ENCODE measurements around the gene LRIT2. TPM values are rescaled to one million over a fixed set of nuclear protein-coding genes. Genes with fewer than 3 reads are reported as not detected.

The LRIT2 gene
- total RNA-seq, 1 experiment from 2014 or later: not detected

DNA sequence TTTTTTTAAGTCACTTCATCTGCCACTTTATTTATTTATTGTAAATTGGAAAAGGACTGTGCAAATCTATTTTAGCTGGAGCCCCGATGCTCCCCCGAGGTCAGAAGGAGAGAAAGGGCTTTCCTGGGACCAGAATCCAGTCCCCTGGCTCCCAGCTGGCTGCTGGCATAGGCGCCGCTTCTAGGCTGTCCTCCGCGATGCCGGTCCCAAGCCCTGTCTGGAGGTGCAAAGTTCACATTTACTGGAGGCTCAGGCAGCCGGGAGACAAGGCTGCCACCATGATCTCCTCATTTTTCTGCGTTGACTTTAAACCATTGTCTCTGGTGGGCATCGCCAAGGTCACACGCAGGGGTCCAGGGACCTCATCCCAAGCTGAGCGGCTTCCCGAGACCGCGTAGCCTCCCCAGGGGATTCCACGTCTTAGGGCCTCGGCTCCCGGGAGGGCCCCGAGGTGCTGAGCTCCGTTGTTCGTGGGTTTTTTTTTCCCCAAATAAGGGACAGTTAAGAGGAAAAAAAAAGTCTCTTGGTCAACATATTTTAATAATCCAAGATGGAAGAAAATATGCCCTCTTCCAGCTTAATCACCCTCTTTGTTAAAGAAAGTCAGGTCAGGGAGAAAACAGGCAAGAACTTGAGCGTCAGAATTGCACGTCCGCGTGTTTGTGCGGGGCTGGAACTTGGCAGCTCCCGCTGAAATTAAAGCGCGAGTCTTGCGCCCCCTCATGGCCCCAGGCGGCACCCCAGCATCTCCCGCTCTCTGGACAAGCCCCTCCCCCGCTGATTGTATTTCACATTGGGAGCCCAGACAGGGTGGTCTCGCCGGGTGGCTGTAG, 31.4 kb upstream of the LRIT2 start:
- no peaks in the 10 kb centered on the region for H3K27me3 ChIP-seq (replicated peaks)
- no peaks in the 10 kb centered on the region for H3K36me3 ChIP-seq
- H3K4me1 ChIP-seq (replicated peaks): no peaks in the 10 kb centered on the region
- H3K9me3 ChIP-seq (replicated peaks): no peaks in the 10 kb centered on the region
- no peak for DNase-seq (ENCODE audit: low read depth in 1 of 2, low spot score in 2 of 2)
- H3K4me3 ChIP-seq: no peak overlapping the region
- H3K27ac ChIP-seq: no peak overlapping the region

GRCh38 chr10:84254552-84255478, 29.5 kb upstream of the LRIT2 start:
- Histone ChIP-seq H3K4me3 (no peak overlapping the region), H3K9me3 (replicated peaks) (no peaks in the 10 kb centered on the region), H3K4me1 (replicated peaks) (no peaks in the 10 kb centered on the region), H3K27me3 (replicated peaks) (no peaks in the 10 kb centered on the region), H3K27ac (no peak overlapping the region), H3K36me3 (no peaks in the 10 kb centered on the region)
- DNase-seq (ENCODE audit: low read depth in 1 of 2, low spot score in 2 of 2): no peak

DNA sequence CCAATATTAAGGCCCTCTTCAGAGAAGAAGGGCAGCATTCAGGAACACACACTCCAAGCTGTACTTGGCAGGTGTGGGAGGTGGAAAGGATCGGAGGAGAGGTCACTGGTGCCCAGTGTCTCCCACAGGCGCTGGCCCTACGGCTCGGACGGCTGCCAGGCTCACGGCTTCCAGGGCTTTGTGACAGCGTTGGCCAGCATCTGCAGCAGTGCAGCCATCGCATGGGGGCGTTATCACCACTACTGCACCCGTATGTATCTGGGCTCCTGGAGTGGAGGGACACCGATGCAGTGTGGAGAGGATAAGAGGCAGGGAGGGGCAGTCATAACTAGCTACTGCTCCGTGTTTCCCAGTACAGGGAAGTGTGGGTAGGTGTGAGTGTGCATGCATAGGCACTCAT, 23.4 kb upstream of the LRIT2 start:
- Histone ChIP-seq H3K4me1 (replicated peaks) (no peaks in the 10 kb centered on the region), H3K9me3 (replicated peaks) (no peaks in the 10 kb centered on the region), H3K4me3 (no peak overlapping the region), H3K27me3 (replicated peaks) (peaks cover 18% of the 10 kb centered on the region; the same call in 1 of the 2 replicates), H3K27ac (no peak overlapping the region), H3K36me3 (no peaks in the 10 kb centered on the region)
- no peak for DNase-seq (ENCODE audit: low read depth in 1 of 2, low spot score in 2 of 2)

GRCh38 chr10:84247496-84247895, 22.2 kb upstream of the LRIT2 start:
- no peaks in the 10 kb centered on the region for H3K9me3 ChIP-seq (replicated peaks)
- no peak overlapping the region for H3K4me3 ChIP-seq
- no peak overlapping the region for H3K27ac ChIP-seq
- no peaks in the 10 kb centered on the region for H3K36me3 ChIP-seq
- no peak for DNase-seq (ENCODE audit: low read depth in 1 of 2, low spot score in 2 of 2)
- H3K27me3 ChIP-seq (replicated peaks): peaks cover 18% of the 10 kb centered on the region; the same call in 1 of the 2 replicates
- no peaks in the 10 kb centered on the region for H3K4me1 ChIP-seq (replicated peaks)

GRCh38 chr10:84244651-84245270, 19.4 kb upstream of the LRIT2 start, which contains the start of gene RGR:
TSS of gene RGR (plus strand) at chr10:84245053. CDS start at chr10:84245091, 38 bp downstream.
- Histone ChIP-seq H3K4me1 (replicated peaks) (no peaks in the 10 kb centered on the region), H3K27ac (no peak within 1 kb of the TSS), H3K36me3 (no peaks in the 10 kb centered on the region), H3K9me3 (replicated peaks) (no peaks in the 10 kb centered on the region), H3K4me3 (no peak within 1 kb of the TSS), H3K27me3 (replicated peaks) (peaks cover 18% of the 10 kb centered on the region; the same call in 1 of the 2 replicates)
- DNase-seq (ENCODE audit: low read depth in 1 of 2, low spot score in 2 of 2): no peak

DNA sequence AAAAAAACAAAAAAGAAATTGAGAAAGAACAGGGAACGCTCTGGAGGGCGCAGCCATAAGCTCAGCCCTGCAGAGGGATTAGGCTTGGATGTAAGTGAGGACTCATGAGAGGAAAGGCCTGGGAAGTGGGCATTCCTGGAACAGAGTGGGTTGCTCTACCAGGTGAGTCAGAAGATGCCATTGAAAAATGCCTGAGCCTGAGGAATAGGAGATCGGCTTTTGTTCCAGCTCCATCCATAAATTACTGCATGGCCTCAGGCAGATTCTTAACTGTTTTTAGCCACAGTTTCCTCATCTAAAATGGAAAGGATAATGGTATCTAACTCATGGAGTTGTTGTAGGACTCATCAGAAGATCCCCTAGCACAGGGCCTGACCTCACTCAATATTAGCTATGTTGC, 18.4 kb upstream of the LRIT2 start:
- no peak overlapping the region for H3K4me3 ChIP-seq
- no peaks in the 10 kb centered on the region for H3K9me3 ChIP-seq (replicated peaks)
- no peaks in the 10 kb centered on the region for H3K4me1 ChIP-seq (replicated peaks)
- peaks cover 18% of the 10 kb centered on the region; the same call in 1 of the 2 replicates for H3K27me3 ChIP-seq (replicated peaks)
- no peak overlapping the region for H3K27ac ChIP-seq
- no peak for DNase-seq (ENCODE audit: low read depth in 1 of 2, low spot score in 2 of 2)
- no peaks in the 10 kb centered on the region for H3K36me3 ChIP-seq

- no peaks in the 10 kb centered on the region for H3K9me3 ChIP-seq (replicated peaks)
- H3K27me3 ChIP-seq (replicated peaks): peaks cover 9% of the 10 kb centered on the region
- H3K36me3 ChIP-seq: no peaks in the 10 kb centered on the region
- no peaks in the 10 kb centered on the region for H3K4me1 ChIP-seq (replicated peaks)
- no peak for DNase-seq (ENCODE audit: low read depth in 1 of 2, low spot score in 2 of 2)
- no peak within 1 kb of the TSS for H3K4me3 ChIP-seq
- H3K27ac ChIP-seq: no peak within 1 kb of the TSS
These were observed 15.9 kb upstream of the LRIT2 start, which contains the start of gene LRIT1 for GRCh38 chr10:84241185-84241790. TSS of gene LRIT1 (minus strand) at chr10:84241546. CDS start at chr10:84241439, 107 bp downstream.

- Histone ChIP-seq H3K4me3 (no peak overlapping the region), H3K9me3 (replicated peaks) (no peaks in the 10 kb centered on the region), H3K27ac (no peak overlapping the region), H3K36me3 (no peaks in the 10 kb centered on the region), H3K27me3 (replicated peaks) (peaks cover 13% of the 10 kb centered on the region; the same call in 1 of the 2 replicates), H3K4me1 (replicated peaks) (no peaks in the 10 kb centered on the region)
- no peak for DNase-seq (ENCODE audit: low read depth in 1 of 2, low spot score in 2 of 2)
These were observed 13.6 kb upstream of the LRIT2 start for GRCh38 chr10:84238909-84239308.

GRCh38 chr10:84237199-84238051, 12.1 kb upstream of the LRIT2 start:
- peaks cover 14% of the 10 kb centered on the region; the same call in 1 of the 2 replicates for H3K27me3 ChIP-seq (replicated peaks)
- H3K27ac ChIP-seq: no peak overlapping the region
- no peaks in the 10 kb centered on the region for H3K36me3 ChIP-seq
- no peaks in the 10 kb centered on the region for H3K4me1 ChIP-seq (replicated peaks)
- no peaks in the 10 kb centered on the region for H3K9me3 ChIP-seq (replicated peaks)
- DNase-seq (ENCODE audit: low read depth in 1 of 2, low spot score in 2 of 2): no peak
- no peak overlapping the region for H3K4me3 ChIP-seq

DNA sequence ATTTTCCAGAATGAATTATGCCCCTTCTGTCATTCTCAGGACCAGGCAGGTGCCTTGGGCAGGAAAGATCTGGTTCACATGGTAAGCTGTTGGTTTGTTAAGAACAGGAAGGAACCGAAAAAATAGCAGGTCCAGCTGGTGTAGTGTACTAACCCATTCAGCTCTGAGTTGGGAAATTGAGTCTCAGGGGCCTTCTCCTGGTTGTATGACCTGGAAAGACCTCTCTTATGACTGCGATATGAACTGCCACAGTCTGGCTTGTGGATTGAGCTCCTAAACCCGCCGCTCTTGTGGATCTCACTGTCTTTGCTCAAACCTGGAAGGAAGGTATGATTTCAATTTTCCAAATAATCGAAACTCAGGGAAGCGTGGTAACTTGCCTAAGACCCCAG, 11.5 kb upstream of the LRIT2 start:
- H3K4me1 ChIP-seq (replicated peaks): no peaks in the 10 kb centered on the region
- H3K27ac ChIP-seq: no peak overlapping the region
- DNase-seq (ENCODE audit: low read depth in 1 of 2, low spot score in 2 of 2): no peak
- H3K36me3 ChIP-seq: no peaks in the 10 kb centered on the region
- no peak overlapping the region for H3K4me3 ChIP-seq
- H3K9me3 ChIP-seq (replicated peaks): no peaks in the 10 kb centered on the region
- peaks cover 14% of the 10 kb centered on the region; the same call in 1 of the 2 replicates for H3K27me3 ChIP-seq (replicated peaks)

GRCh38 chr10:84235096-84235495, 9.8 kb upstream of the LRIT2 start:
- Histone ChIP-seq H3K4me3 (no peak overlapping the region), H3K4me1 (replicated peaks) (no peaks in the 10 kb centered on the region), H3K9me3 (replicated peaks) (no peaks in the 10 kb centered on the region), H3K36me3 (no peaks in the 10 kb centered on the region), H3K27me3 (replicated peaks) (peaks cover 19% of the 10 kb centered on the region; the same call in 1 of the 2 replicates), H3K27ac (no peak overlapping the region)
- no peak for DNase-seq (ENCODE audit: low read depth in 1 of 2, low spot score in 2 of 2)

GRCh38 chr10:84234479-84234878, 9.1 kb upstream of the LRIT2 start:
- no peaks in the 10 kb centered on the region for H3K4me1 ChIP-seq (replicated peaks)
- H3K4me3 ChIP-seq: no peak overlapping the region
- no peaks in the 10 kb centered on the region for H3K36me3 ChIP-seq
- no peak overlapping the region for H3K27ac ChIP-seq
- H3K27me3 ChIP-seq (replicated peaks): peaks cover 19% of the 10 kb centered on the region; the same call in 1 of the 2 replicates
- no peak for DNase-seq (ENCODE audit: low read depth in 1 of 2, low spot score in 2 of 2)
- H3K9me3 ChIP-seq (replicated peaks): no peaks in the 10 kb centered on the region

Data from SJSA1 (cell line).